GM19468 (cell line): ENCODE data around the gene CEBPE.
A peak's percentile ranks its signal among the peaks of the same experiment; 100 is the strongest.

Source experiments
- ATAC-seq: cut with Tn5 transposase; IDR thresholded peaks from one replicate; pipeline ENCODE4 v1.9.1; 2021; ENCODE audit warnings: mild to moderate bottlenecking, moderate library complexity, moderate number of reproducible peaks; ENCODE audit not compliant: unreplicated experiment; ENCODE audit errors: extremely low read depth

CEBPE gene

GRCh38 chr14:23105348-23105824 lies 13.7 kb downstream of the CEBPE start:
- ATAC-seq: no peak

- no peak for ATAC-seq
These were observed 14.3 kb downstream of the CEBPE start, which contains the start of gene CIROP for GRCh38 chr14:23104591-23105347. Gene CIROP, minus strand, starts transcription at chr14:23104989. Its CDS starts 69 bp downstream, at chr14:23104920.

- no peak for ATAC-seq
These were observed 14.9 kb downstream of the CEBPE start for GRCh38 chr14:23104070-23104590.

GRCh38 chr14:23103581-23103980 lies 15.5 kb downstream of the CEBPE start:
- ATAC-seq: no peak

- ATAC-seq: no peak
These were observed 16.3 kb downstream of the CEBPE start for GRCh38 chr14:23102801-23103200.

- no peak for ATAC-seq
These were observed 16.9 kb downstream of the CEBPE start for GRCh38 chr14:23101986-23102625.

GRCh38 chr14:23101213-23101970 lies 17.7 kb downstream of the CEBPE start:
- ATAC-seq: no peak

- ATAC-seq: no peak
These were observed 19.7 kb downstream of the CEBPE start for GRCh38 chr14:23099212-23099861.

- ATAC-seq: no peak
These were observed 21.3 kb downstream of the CEBPE start for GRCh38 chr14:23097786-23098185.

- peak; percentile 89 for ATAC-seq
These were observed 23.6 kb downstream of the CEBPE start, which contains the start of gene C14orf119 for GRCh38 chr14:23095196-23096108. Gene C14orf119, plus strand, starts transcription at chr14:23095505. Its CDS starts 2,154 bp downstream, at chr14:23097659.

- ATAC-seq: no peak
These were observed 24.3 kb downstream of the CEBPE start, which contains the start of gene ACIN1 for GRCh38 chr14:23094666-23095195. Gene ACIN1, minus strand, starts transcription at chr14:23095136. Its CDS starts 24 bp downstream, at chr14:23095112.

- ATAC-seq: peak; percentile 2
These were observed 24.9 kb downstream of the CEBPE start for GRCh38 chr14:23093991-23094665.

GRCh38 chr14:23093526-23093925 lies 25.5 kb downstream of the CEBPE start:
- no peak for ATAC-seq

- no peak for ATAC-seq
These were observed 26.0 kb downstream of the CEBPE start for GRCh38 chr14:23093104-23093503.

- no peak for ATAC-seq
These were observed 27.5 kb downstream of the CEBPE start for GRCh38 chr14:23091294-23092225.

GRCh38 chr14:23090254-23090636 lies 28.8 kb downstream of the CEBPE start:
- no peak for ATAC-seq
